Medulla oblongata (tissue), 1 donor: ENCODE measurements around the gene TBXAS1.
"Not testable (repeated sequence)": the region's sequence is repeated elsewhere in the genome, so short reads cannot be mapped to it uniquely, and the experiment has no call there.

Experiments used
- DNase-seq: peaks from one replicate; pipeline ENCODE4 v3.0.0-alpha.2; 2015; ENCODE audit errors: extremely low spot score

Gene TBXAS1

GRCh38 chr7:139889186-139889871, 60.3 kb downstream of the TBXAS1 start:
- DNase-seq = no peak

- DNase-seq = no peak
Measured at GRCh38 chr7:139893461-139893860, 64.4 kb downstream of the TBXAS1 start.

GRCh38 chr7:139893999-139894398, 64.9 kb downstream of the TBXAS1 start:
- DNase-seq = no peak

- no peak for DNase-seq
Measured at GRCh38 chr7:139895141-139895829, 66.2 kb downstream of the TBXAS1 start.

GRCh38 chr7:139896288-139896687, 67.2 kb downstream of the TBXAS1 start:
- DNase-seq = no peak

DNA sequence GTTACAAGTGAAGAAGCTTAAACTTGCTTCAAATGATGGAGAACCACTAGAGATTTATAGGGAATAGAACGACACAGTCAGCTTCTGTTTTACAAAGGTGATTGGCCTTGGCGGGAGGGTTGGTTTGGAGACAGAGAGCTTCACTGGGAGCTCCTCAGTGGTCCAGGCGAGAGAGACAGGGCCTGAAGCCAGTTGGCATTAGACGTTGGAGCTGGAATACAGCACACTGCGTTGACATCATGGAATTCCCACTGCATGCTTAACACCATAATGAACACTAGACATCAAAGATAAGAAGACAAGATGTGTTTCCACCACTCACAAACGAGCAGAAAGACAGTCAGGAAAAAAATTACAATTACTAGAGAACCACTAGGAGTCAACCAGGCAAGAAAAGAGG, 67.8 kb downstream of the TBXAS1 start:
- no peak for DNase-seq

DNA sequence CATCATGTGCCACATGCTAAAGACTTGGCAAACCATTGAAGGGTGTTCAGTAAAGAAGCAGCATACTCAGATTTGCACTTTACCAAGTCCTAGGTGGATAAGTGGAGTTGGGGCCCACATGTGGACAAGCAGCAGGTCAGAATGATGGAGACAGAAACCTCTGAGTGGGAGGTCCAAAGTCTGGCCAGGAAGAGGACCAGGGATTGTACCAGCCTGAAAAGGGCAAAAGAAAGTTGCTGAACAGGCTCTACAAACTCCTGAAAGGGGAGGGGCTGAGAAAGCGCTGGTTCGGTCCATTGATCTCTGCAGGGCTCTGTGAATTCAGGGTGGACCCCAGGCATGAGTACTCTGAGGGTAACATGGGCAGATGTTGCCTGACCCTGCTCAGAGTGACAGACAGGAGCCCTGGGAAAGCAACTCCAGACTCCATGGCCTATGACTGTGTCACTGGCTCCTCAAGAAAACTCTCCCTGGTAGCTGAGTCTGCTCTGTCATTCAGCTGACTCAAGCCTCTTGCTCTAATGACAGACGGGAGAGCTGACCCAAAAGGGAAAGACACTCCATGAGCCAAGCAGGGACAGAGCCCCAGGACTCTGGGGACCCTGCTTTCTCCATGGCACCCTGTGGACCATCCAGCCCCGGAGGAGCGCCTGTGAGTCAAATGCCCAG, 68.5 kb downstream of the TBXAS1 start:
- DNase-seq = no peak

- DNase-seq = no peak
Measured at GRCh38 chr7:139898483-139898882, 69.4 kb downstream of the TBXAS1 start.

GRCh38 chr7:139899328-139899955, 70.4 kb downstream of the TBXAS1 start:
- no peak for DNase-seq

DNA sequence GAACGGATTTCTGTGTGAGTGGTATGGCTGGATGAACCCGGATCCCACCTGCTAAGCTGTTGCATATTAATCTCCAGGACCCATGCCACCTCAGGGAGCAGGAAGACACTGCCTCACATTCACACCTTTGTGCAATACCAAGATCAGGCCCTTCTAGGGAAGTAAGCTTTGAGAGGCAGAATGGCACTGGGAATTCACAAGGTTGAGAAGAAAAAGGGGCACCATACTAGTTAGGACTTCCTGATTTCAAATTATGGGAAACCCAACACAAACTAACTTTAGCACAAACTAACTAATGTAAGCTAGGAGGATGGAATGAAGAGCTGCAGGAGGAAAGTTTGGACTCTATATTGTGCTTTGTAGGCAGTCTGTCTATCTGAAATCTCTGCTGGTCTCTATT, 71.3 kb downstream of the TBXAS1 start:
- no peak for DNase-seq

DNA sequence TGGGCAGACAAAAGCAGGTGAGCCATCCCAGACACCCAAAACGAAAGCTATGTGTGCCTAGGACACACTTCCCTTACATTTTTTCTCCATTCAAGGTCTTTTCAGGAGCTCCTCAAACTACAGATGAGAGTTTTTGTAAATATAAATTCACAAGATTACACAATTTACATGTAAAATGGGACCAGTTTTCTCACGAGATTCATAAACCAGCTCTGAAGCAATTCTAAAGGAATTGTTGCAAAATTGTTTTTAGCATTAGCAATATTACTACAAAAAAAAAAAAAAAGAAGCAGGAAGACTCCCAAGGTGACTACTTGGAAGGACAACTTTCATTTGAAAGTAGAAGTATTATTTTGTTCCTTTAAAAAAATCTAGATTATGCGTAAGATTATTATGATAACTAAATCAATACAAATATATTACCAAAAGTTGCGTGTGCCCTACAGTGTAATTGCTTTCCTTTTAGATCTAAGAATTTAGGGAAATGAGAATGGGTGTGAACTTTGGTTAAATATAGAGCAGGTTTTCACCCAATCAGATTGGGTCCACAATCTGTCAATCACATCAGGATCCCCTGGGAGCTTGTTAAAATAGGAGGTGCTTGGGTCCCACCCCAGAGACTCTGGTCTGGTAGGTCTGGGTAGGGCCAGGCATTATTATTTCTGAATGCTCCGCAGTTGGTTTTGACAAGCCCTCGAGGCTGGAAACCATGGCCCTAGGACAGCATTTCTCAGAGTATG, 72.2 kb downstream of the TBXAS1 start:
- no peak for DNase-seq

GRCh38 chr7:139901901-139902300, 72.8 kb downstream of the TBXAS1 start:
- no peak for DNase-seq

DNA sequence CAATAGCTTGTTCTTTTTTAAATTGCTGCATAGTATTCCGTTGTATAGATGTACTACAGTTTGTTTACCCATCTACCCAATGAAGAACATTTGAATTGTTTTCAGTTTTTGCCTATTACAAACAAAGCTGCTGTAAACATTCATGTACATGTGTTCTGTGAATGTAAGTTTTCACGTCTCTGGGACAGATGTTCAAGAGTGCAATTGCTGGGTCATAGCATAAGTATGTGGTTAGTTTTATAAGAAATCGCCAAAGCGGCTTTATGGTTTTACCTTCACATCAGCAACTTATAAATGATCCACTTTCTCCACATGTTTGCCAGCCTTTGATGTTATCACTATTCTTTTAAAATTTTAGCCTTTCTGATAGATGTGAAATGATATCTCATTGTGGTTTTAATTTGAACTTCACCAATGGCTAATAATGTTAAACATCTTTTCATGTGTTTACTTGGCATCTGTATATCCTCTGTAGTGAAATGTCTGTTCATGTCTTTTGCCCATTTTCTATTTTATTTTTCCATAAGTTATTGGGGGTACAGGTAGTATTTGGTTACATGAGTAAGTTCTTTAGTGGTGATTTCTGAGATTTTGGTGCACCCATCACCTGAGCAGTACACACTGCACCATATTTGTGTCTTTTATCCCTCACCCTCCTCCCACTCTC, 73.5 kb downstream of the TBXAS1 start:
- no peak for DNase-seq

GRCh38 chr7:139903103-139903477, 74.0 kb downstream of the TBXAS1 start:
- DNase-seq = not testable (repeated sequence)

- no peak for DNase-seq
Measured at GRCh38 chr7:139906879-139907278, 77.8 kb downstream of the TBXAS1 start.

- no peak for DNase-seq
Measured at GRCh38 chr7:139908792-139909191, 79.7 kb downstream of the TBXAS1 start.

DNA sequence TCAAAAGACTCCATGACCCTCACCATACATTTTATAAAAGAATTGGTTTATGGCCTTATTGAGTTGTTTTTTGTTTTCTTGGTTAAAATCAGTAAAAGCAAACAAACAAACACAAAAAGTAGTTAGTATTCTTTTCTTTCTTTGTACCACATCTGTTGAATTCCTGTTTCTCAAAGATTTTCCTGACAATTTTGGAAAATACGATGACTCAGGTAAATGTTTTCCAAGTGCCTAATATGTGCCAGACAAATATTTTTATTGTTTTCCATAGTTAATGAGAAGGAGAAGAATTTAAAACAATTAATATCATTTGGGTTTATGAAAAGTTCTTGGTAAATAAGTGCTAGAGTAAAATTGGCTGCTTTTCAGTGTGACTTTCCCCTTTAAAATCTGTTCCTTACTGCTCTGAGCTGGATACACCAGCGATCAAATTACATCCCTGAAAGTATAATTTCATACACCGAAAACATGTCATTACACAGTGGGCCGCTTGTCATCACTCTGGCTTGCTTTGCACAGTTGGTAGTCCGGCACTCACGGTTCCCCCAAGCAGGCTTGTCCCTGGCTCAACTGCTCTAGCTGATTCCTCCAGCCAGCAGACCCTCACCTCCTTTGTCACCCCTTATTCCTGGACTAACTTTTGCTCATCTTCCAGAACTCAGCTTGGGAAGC, 80.5 kb downstream of the TBXAS1 start:
- DNase-seq = no peak

- no peak for DNase-seq
Measured at GRCh38 chr7:139913021-139913844, 84.2 kb downstream of the TBXAS1 start.

- DNase-seq = no peak
Measured at GRCh38 chr7:139913845-139914135, 84.7 kb downstream of the TBXAS1 start.
